ENCODE data around the gene CORO7.
A peak's percentile ranks its signal among the peaks of the same experiment; 100 is the strongest.

DNA sequence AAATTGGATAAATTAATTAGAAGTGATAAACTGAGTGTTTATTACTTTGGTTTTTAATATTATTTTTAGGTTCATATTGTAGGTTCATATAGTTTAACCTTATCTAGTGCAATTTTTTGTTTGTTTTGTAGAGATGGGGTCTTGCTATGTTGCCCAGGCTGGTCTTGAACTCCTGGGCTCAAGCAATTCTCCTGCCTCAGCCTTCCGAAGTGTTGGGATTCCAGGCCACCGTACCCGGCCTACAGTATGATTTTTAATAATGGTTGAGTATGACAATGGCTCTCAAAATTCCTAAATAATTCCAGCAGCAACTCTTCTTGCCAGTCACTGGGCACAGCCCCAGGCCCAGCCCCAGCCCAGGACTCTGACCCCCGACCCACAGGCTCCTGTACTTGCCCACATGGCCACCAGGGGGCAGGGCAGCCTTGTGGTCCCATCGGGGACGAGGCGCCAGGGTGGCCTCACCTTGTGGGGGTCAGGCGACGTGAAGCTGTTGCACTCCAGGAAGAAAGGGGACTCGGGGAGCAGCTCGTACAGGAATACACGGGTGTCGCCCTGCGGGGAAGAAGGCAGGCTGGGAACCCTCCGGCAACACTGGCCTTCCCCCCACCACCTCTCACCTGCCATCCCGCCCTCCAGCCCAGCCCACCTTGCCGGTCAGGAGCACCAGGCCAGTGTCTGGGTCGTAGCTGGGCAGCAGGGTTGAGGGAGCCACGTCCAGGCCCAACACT lies 57.4 kb downstream of the CORO7 start:
- TF ChIP-seq, protein P1, sequence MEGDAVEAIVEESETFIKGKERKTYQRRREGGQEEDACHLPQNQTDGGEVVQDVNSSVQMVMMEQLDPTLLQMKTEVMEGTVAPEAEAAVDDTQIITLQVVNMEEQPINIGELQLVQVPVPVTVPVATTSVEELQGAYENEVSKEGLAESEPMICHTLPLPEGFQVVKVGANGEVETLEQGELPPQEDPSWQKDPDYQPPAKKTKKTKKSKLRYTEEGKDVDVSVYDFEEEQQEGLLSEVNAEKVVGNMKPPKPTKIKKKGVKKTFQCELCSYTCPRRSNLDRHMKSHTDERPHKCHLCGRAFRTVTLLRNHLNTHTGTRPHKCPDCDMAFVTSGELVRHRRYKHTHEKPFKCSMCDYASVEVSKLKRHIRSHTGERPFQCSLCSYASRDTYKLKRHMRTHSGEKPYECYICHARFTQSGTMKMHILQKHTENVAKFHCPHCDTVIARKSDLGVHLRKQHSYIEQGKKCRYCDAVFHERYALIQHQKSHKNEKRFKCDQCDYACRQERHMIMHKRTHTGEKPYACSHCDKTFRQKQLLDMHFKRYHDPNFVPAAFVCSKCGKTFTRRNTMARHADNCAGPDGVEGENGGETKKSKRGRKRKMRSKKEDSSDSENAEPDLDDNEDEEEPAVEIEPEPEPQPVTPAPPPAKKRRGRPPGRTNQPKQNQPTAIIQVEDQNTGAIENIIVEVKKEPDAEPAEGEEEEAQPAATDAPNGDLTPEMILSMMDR (IDR thresholded peaks at IDR 0.05): peak; percentile 92 to 99 (median 98)
- TF ChIP-seq POLR2AphosphoS5 (IDR thresholded peaks at IDR 0.05) (no peak), EP300 (IDR thresholded peaks at IDR 0.05) (no peak)
